Fibroblast of lung (primary cell): ENCODE measurements around the gene B4GAT1. TPM values are rescaled to one million over a fixed set of nuclear protein-coding genes. Genes with fewer than 3 reads are reported as not detected.
A peak's percentile ranks its signal among the peaks of the same experiment; 100 is the strongest.

Experiments
- DNase-seq, 2 donors: peaks; one replicate each; pipeline versions ENCODE4 v3.0.0 to v3.0.0-alpha.2; 2010; ENCODE audit warnings: low read depth in 2 of 2
- H2AFZ ChIP-seq: 2 replicates; pipeline ENCODE4 v1.5.1; 2012; ENCODE audit warnings: low read length, control low read depth, inconsistent platforms
- H3K27ac ChIP-seq: 2 replicates; pipeline ENCODE4 v1.5.1; 2011; ENCODE audit warnings: low read length, control low read depth; ENCODE audit not compliant: insufficient read depth
- H3K27me3 ChIP-seq: 2 replicates; pipeline ENCODE4 v1.5.1; 2011; ENCODE audit warnings: mild to moderate bottlenecking, low read length; ENCODE audit not compliant: control insufficient read depth, insufficient read depth
- H3K36me3 ChIP-seq: 2 replicates; pipeline ENCODE4 v1.5.1; 2011; ENCODE audit warnings: low read length; ENCODE audit not compliant: control insufficient read depth, insufficient read depth
- H3K4me1 ChIP-seq: 2 replicates; pipeline ENCODE4 v1.5.1; 2011; ENCODE audit warnings: low read length; ENCODE audit not compliant: control insufficient read depth, insufficient read depth; ENCODE audit errors: extremely low read depth
- H3K4me2 ChIP-seq: 2 replicates; pipeline ENCODE4 v1.5.1; 2011; ENCODE audit warnings: low read length, control low read depth; ENCODE audit not compliant: insufficient read depth; ENCODE audit errors: extremely low read depth
- H3K4me3 ChIP-seq, 4 experiments: fragments of 200-600 bp in 1 of 4; sonication (generic) in 1 of 4; replicated peaks in 1 of 4; 2 replicates each; pipeline ENCODE4 v1.5.1; 2011 to 2016; ENCODE audit warnings: low read length in 4 of 4, low read depth in 3 of 4, mild to moderate bottlenecking in 3 of 4, control low read depth in 2 of 4, inconsistent platforms in 1 of 4, mixed read lengths in 1 of 4; ENCODE audit not compliant: insufficient read depth in 1 of 4; ENCODE audit errors: control extremely low read depth in 1 of 4
- H3K79me2 ChIP-seq: 2 replicates; pipeline ENCODE4 v1.5.1; 2012; ENCODE audit warnings: mild to moderate bottlenecking, low read length, inconsistent platforms; ENCODE audit not compliant: control insufficient read depth, insufficient read depth
- H3K9ac ChIP-seq: 2 replicates; pipeline ENCODE4 v1.5.1; 2011; ENCODE audit warnings: mild to moderate bottlenecking, low read length, control low read depth; ENCODE audit not compliant: insufficient read depth
- H3K9me3 ChIP-seq: 2 replicates; pipeline ENCODE4 v1.5.1; 2012; ENCODE audit warnings: low read depth, low read length; ENCODE audit not compliant: control insufficient read depth, insufficient read depth
- H4K20me1 ChIP-seq: 2 replicates; pipeline ENCODE4 v1.5.1; 2011; ENCODE audit warnings: low read length; ENCODE audit not compliant: control insufficient read depth, insufficient read depth; ENCODE audit errors: extremely low read depth
- CTCF ChIP-seq, 2 donors: IDR thresholded peaks in 1 of 2; conservative IDR thresholded peaks in 1 of 2; 1 replicate in 1 of 2; 2 replicates in 1 of 2; pipeline ENCODE4 v1.5.1; 2011 to 2012; ENCODE audit warnings: low read length in 2 of 2, control low read depth in 1 of 2, inconsistent platforms in 1 of 2, low read depth in 1 of 2, mild to moderate bottlenecking in 1 of 2
- EZH2 ChIP-seq: IDR thresholded peaks from 2 replicates; pipeline ENCODE4 v1.5.1; 2012; ENCODE audit warnings: low read length, control low read depth, mild to moderate bottlenecking; ENCODE audit errors: missing control alignments
- polyA plus RNA-seq, 2 donors: library from polyadenylated mRNA; depleted of rRNA in 1 of 2; stranded (reverse) in 1 of 2; unstranded in 1 of 2; fragments of >200 nt; gene quantifications; 2 replicates each; pipeline ENCODE4 v1.2.1, GENCODE V29; 2011 to 2012; ENCODE audit warnings: missing spikeins in 1 of 2
- total RNA-seq: library from RNA; depleted of rRNA; stranded (reverse); fragments of >200 nt; gene quantifications from 2 replicates; pipeline ENCODE4 v1.2.1, GENCODE V29; 2014

B4GAT1 gene
- total and polyA plus RNA-seq, 2 donors (not counting 1 experiment from before 2014, with no cell fraction given) = 13.1 to 48.9 TPM

GRCh38 chr11:66365711-66366619 is 18.5 kb upstream of the B4GAT1 start:
- H2AFZ ChIP-seq = no peak overlapping the region
- H3K36me3 ChIP-seq = no peaks in the 10 kb centered on the region
- H3K9me3 ChIP-seq = no peaks in the 10 kb centered on the region
- H4K20me1 ChIP-seq = no peaks in the 10 kb centered on the region
- no peaks in the 10 kb centered on the region for H3K79me2 ChIP-seq
- H3K27me3 ChIP-seq = peaks cover 3% of the 10 kb centered on the region
- no peak overlapping the region for H3K4me3 ChIP-seq
- H3K4me1 ChIP-seq = peaks cover 6% of the 10 kb centered on the region
- no peak for DNase-seq
- TF ChIP-seq CTCF (conservative IDR thresholded peaks at IDR 0.05 in 1 of 2, IDR thresholded peaks at IDR 0.05 in 1 of 2; ENCODE audit: low read depth in 1 of 2, low read length in 2 of 2) (no peak), EZH2 (no peak)
- no peak overlapping the region for H3K27ac ChIP-seq
- no peak overlapping the region for H3K4me2 ChIP-seq
- no peak overlapping the region for H3K9ac ChIP-seq

GRCh38 chr11:66365166-66365565 is 17.7 kb upstream of the B4GAT1 start:
- Histone ChIP-seq H3K36me3 (no peaks in the 10 kb centered on the region), H3K9me3 (no peaks in the 10 kb centered on the region), H3K4me3 (no peak overlapping the region), H3K4me2 (no peak overlapping the region), H3K4me1 (peaks cover 4% of the 10 kb centered on the region), H4K20me1 (no peaks in the 10 kb centered on the region), H3K9ac (no peak overlapping the region), H3K27ac (no peak overlapping the region), H3K27me3 (no peaks in the 10 kb centered on the region), H3K79me2 (no peaks in the 10 kb centered on the region), H2AFZ (no peak overlapping the region)
- TF ChIP-seq EZH2 (no peak), CTCF (conservative IDR thresholded peaks at IDR 0.05 in 1 of 2, IDR thresholded peaks at IDR 0.05 in 1 of 2; ENCODE audit: low read depth in 1 of 2, low read length in 2 of 2) (no peak)
- DNase-seq = no peak

GRCh38 chr11:66363805-66364535 is 16.5 kb upstream of the B4GAT1 start:
- H3K4me1 ChIP-seq = no peaks in the 10 kb centered on the region
- H2AFZ ChIP-seq = no peak overlapping the region
- DNase-seq = no peak
- H3K79me2 ChIP-seq = no peaks in the 10 kb centered on the region
- TF ChIP-seq EZH2 = no peak
- TF ChIP-seq CTCF (conservative IDR thresholded peaks at IDR 0.05 in 1 of 2, IDR thresholded peaks at IDR 0.05 in 1 of 2; ENCODE audit: low read depth in 1 of 2, low read length in 2 of 2) = peak; percentile 43 to 74
- no peaks in the 10 kb centered on the region for H3K36me3 ChIP-seq
- no peaks in the 10 kb centered on the region for H3K9me3 ChIP-seq
- no peak overlapping the region for H3K4me3 ChIP-seq
- H3K27me3 ChIP-seq = no peaks in the 10 kb centered on the region
- no peak overlapping the region for H3K27ac ChIP-seq
- H4K20me1 ChIP-seq = no peaks in the 10 kb centered on the region
- H3K9ac ChIP-seq = no peak overlapping the region
- no peak overlapping the region for H3K4me2 ChIP-seq
